ENCODE measurements around the gene PIK3IP1.
"Not testable (repeated sequence)": the region's sequence is repeated elsewhere in the genome, so short reads cannot be mapped to it uniquely, and the experiment has no call there.

DNA sequence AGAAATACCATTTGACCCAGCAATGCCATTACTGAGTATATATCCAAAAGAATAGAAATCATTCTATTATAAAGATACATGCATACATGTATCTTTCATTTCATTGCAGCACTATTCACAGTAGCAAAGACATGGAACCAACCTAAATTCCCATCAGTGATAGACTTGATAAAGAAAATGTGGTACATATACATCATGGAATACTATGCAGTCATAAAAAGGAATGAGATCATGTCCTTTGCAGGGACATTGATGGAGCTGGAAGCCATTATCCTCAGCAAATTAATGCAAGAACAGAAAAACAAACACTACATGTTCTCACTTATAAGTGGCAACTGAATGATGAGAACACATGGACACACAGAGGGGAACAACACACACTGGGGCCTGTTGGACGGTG, 21.9 kb upstream of the PIK3IP1 start:
- TF ChIP-seq CTCF, POLR2A, POLR2AphosphoS5 (IDR thresholded peaks at IDR 0.05): not testable (repeated sequence)
